HepG2 (cell line): Measurements from ENCODE around the gene SNX19. TPM values are rescaled to one million over a fixed set of nuclear protein-coding genes. Genes with fewer than 3 reads are reported as not detected.

ENCODE experiments used
- ATAC-seq: fragments of 200-7000 bp; cut with Tn5 transposase; 3 replicates; pipeline ENCODE4 v1.9.1; 2020; ENCODE audit warnings: mild to moderate bottlenecking, moderate library complexity
- BruUV-seq: library from RNA; stranded (reverse); fragments of 400-500 nt; replicated peaks from 2 replicates; lab custom pipeline; 2021; lab: Mats Ljungman, UMichigan
- CTCF ChIA-PET: fragments of 300-600 bp; formaldehyde crosslinking; extraction: SDS; loops from one replicate; lab custom pipeline; 2021; ENCODE audit warnings: low total read pairs, inconsistent platforms, low intra/inter-chr PET ratio; lab: Yijun Ruan, JAX
- POLR2A ChIA-PET: fragments of 350-600 bp; sonication (Branson Sonifier 250); formaldehyde crosslinking; loops from one replicate; lab custom pipeline; 2020; ENCODE audit warnings: antibody characterized with exemption, inconsistent platforms; lab: Yijun Ruan, JAX
- DNase-seq: peaks from one replicate; pipeline ENCODE4 v3.0.0-alpha.2; 2015; ENCODE audit warnings: low spot score
- FAIRE-seq: peaks from 3 replicates; lab custom pipeline; 2011; peaks lifted over from hg19 to GRCh38; lab: Jason Lieb, UNC
- H2AFZ ChIP-seq: one replicate; pipeline ENCODE4 v1.6.1; 2011; ENCODE audit warnings: low read length, inconsistent platforms
- H3K27ac ChIP-seq: fragments of 300-600 bp; 3 replicates; pipeline ENCODE4 v1.8.0; 2011; ENCODE audit warnings: mixed run types, mild to moderate bottlenecking, mixed read lengths, low read length, inconsistent platforms; ENCODE audit not compliant: insufficient read depth; ENCODE audit errors: extremely low read length
- H3K27me3 ChIP-seq, 2 experiments: fragments of 200-600 bp in 1 of 2; 2 replicates in 1 of 2; 3 replicates in 1 of 2; pipeline versions ENCODE4 v1.6.0 to v1.8.0; 2011; ENCODE audit warnings: low read length in 2 of 2, mild to moderate bottlenecking in 2 of 2, moderate library complexity in 2 of 2, inconsistent platforms in 1 of 2; ENCODE audit not compliant: insufficient read depth in 2 of 2, control insufficient read depth in 1 of 2
- H3K36me3 ChIP-seq, 2 experiments: fragments of 200-600 bp in 1 of 2; replicated peaks in 1 of 2; 2 replicates in 1 of 2; 3 replicates in 1 of 2; pipeline versions ENCODE4 v1.5.1 to v1.8.0; 2011; ENCODE audit warnings: low read length in 2 of 2, inconsistent platforms in 1 of 2; ENCODE audit not compliant: insufficient read depth in 2 of 2, control insufficient read depth in 1 of 2
- H3K4me1 ChIP-seq: 2 replicates; pipeline ENCODE4 v1.5.1; 2012; ENCODE audit warnings: low read length, inconsistent platforms; ENCODE audit not compliant: insufficient read depth
- H3K4me2 ChIP-seq: 2 replicates; pipeline ENCODE4 v1.6.0; 2011; ENCODE audit warnings: low read depth, low read length, inconsistent platforms
- H3K4me3 ChIP-seq, 3 experiments: fragments of 200-600 bp in 1 of 3; sonication (generic), shearing (Covaris generic) in 1 of 3; replicated peaks in 1 of 3; 2 replicates each; pipeline ENCODE4 v1.5.1; 2011 to 2016; ENCODE audit warnings: low read length in 3 of 3, inconsistent platforms in 2 of 3, low read depth in 2 of 3, mild to moderate bottlenecking in 2 of 3, control low read depth in 1 of 3, mixed read lengths in 1 of 3; ENCODE audit not compliant: insufficient read depth in 1 of 3
- H3K79me2 ChIP-seq: one replicate; pipeline ENCODE4 v1.6.1; 2011; ENCODE audit warnings: low read length, inconsistent platforms; ENCODE audit not compliant: insufficient read depth
- H3K9ac ChIP-seq: 2 replicates; pipeline ENCODE4 v1.6.0; 2011; ENCODE audit warnings: mild to moderate bottlenecking, low read depth, low read length, inconsistent platforms; ENCODE audit not compliant: insufficient read depth
- H3K9me3 ChIP-seq: 2 replicates; pipeline ENCODE4 v1.5.1; 2012; ENCODE audit warnings: mild to moderate bottlenecking, low read length
- H4K20me1 ChIP-seq: 2 replicates; pipeline ENCODE4 v1.6.0; 2011; ENCODE audit warnings: inconsistent platforms, mild to moderate bottlenecking, low read length, moderate library complexity; ENCODE audit not compliant: insufficient read depth
- CHCHD3 ChIP-seq: sonication (generic); formaldehyde crosslinking; IDR thresholded peaks from 2 replicates; pipeline ENCODE4 v1.8.0; 2022; ENCODE audit warnings: mild to moderate bottlenecking, missing genetic modification reagents, moderate library complexity
- NFE2L1 ChIP-seq: sonication (generic); formaldehyde crosslinking; IDR thresholded peaks from 2 replicates; pipeline ENCODE4 v1.4.0; 2020; ENCODE audit warnings: missing genetic modification reagents, mild to moderate bottlenecking, borderline replicate concordance
- PHB2 ChIP-seq: fragments of 450-650 bp; IDR thresholded peaks from 2 replicates; pipeline ENCODE4 v1.6.1; 2018; ENCODE audit not compliant: partially characterized antibody
- SRSF1 ChIP-seq: fragments of 200-400 bp; formaldehyde crosslinking; optimal IDR thresholded peaks from 2 replicates; pipeline ENCODE3; 2017; ENCODE audit warnings: mild to moderate bottlenecking, low read depth, low read length, moderate library complexity
- TBX3 ChIP-seq: fragments of 450-650 bp; IDR thresholded peaks from 2 replicates; pipeline ENCODE4 v1.6.1; 2017; ENCODE audit warnings: antibody characterized with exemption, mild to moderate bottlenecking, inconsistent platforms, borderline replicate concordance
- TFE3 ChIP-seq: IDR thresholded peaks from 2 replicates; pipeline ENCODE4 v1.6.1; 2016
- ZNF121 ChIP-seq: sonication (generic); formaldehyde crosslinking; IDR thresholded peaks from 2 replicates; pipeline ENCODE4 v1.5.0; 2020; ENCODE audit warnings: mild to moderate bottlenecking, missing genetic modification reagents
- WGBS: methylation state at CpG from one replicate; pipeline ENCODE4 v1.1.6; 2017; ENCODE audit warnings: low lambda C conversion rate; 5-methylcytosine and 5-hydroxymethylcytosine counted together
- in situ Hi-C: cut with HindIII; loops from 2 replicates; pipeline ENCODE4 v1.10.0; 2017; ENCODE audit warnings: low pct_unique_long_range_greater_than_20kb; ENCODE audit not compliant: extremely low pct_ligation_motif_present
- intact Hi-C: fragments of 100-400 bp; cut with micrococcal nuclease; formaldehyde crosslinking; loops from one replicate; pipeline ENCODE4 v1.10.0; 2022; ENCODE audit not compliant: unreplicated experiment
- polyA plus RNA-seq, 8 experiments: library from polyadenylated mRNA; depleted of rRNA in 3 of 8; stranded (reverse) in 7 of 8; unstranded in 1 of 8; fragments of >200 nt; fragmentation: Illumina TruSeq in 4 of 8; extraction: Trizol in 4 of 8; gene quantifications; 2 replicates each; pipeline versions ENCODE4 v1.2.1 to v1.2.3, GENCODE V29; 2011 to 2016; ENCODE audit warnings: low read depth in 4 of 8, missing spikeins in 1 of 8, mixed read lengths in 1 of 8; ENCODE audit not compliant: insufficient read depth in 1 of 8
- total RNA-seq, 5 experiments: library from RNA; depleted of rRNA; stranded (reverse); fragments of >200 nt; fragmentation: Illumina TruSeq; extraction: Trizol; gene quantifications; 2 replicates each; pipeline ENCODE4 v1.2.3, GENCODE V29; 2016; ENCODE audit warnings: low read depth in 1 of 5

SNX19 gene
- total and polyA plus RNA-seq, 2 of the 13 experiments (the other 11 are each of a cell fraction or from before 2014, with no cell fraction given): 0.13 to 0.27 TPM

DNA sequence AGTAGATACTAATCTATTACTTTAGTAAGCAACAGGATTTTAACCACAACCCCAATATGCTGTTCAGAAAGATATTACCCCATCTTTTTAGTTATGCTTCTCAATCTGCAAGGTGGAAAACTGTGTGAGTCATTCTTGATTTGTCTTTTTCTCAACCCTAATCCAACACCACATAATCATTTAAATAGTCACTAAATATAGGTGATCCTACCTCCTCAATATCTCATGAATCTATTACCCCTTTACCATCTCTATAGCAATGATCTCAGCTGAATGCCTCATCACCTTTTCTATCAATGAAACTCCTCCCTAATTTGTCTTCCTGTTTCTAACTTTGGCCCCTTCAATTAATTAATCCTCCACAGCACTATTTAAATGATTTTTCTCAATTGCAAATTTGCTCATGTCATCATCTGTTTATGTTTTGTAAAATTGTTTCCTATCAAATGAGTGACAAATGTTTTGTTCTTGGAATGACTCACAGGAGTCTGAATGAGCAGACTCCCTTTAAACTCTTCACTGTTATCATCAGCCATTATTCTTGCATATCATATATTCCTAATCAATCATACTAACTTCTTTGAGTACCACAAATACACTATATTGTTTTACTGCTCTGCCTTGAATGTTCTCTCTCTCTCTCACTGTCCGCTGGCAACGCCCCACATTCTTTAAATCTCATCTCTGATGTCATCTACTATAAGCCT, 26.1 kb downstream of the SNX19 start:
- no peaks in the 10 kb centered on the region for H3K79me2 ChIP-seq
- no peaks in the 10 kb centered on the region for H3K27me3 ChIP-seq
- no peaks in the 10 kb centered on the region for H4K20me1 ChIP-seq
- BruUV-seq: no TSS peak
- no peak for ATAC-seq
- no peak overlapping the region for H3K4me2 ChIP-seq
- CTCF ChIA-PET: no interaction called here
- no peaks in the 10 kb centered on the region for H3K36me3 ChIP-seq
- TF ChIP-seq PHB2: no peak
- TF ChIP-seq SRSF1: no peak
- no peak for TF ChIP-seq CHCHD3 (CRISPR knock-in tag)
- TF ChIP-seq TBX3: no peak
- TF ChIP-seq TFE3 (CRISPR knock-in tag): no peak
- TF ChIP-seq NFE2L1 (CRISPR knock-in tag): no peak
- TF ChIP-seq ZNF121: no peak
- TF ChIP-seq, all 625 proteins: peak for 0
- H3K9ac ChIP-seq: no peak overlapping the region
- no peaks in the 10 kb centered on the region for H3K9me3 ChIP-seq
- intact Hi-C loops (no loop called here), in situ Hi-C loops (loop anchor here (5.0 to 25.0 kb wide), 2 partner anchors 458 to 678 kb away; no protein-coding TSS in a partner anchor)
- no peak overlapping the region for H3K27ac ChIP-seq
- FAIRE-seq: no peak
- WGBS: 11% methylated on average over 2 of the region's 2 CpGs
- POLR2A ChIA-PET: no interaction called here
- no peak overlapping the region for H2AFZ ChIP-seq
- no peak for DNase-seq
- no peaks in the 10 kb centered on the region for H3K4me1 ChIP-seq
- no peak overlapping the region for H3K4me3 ChIP-seq
